Measurements from ENCODE around the gene DUSP28.
A peak's percentile ranks its signal among the peaks of the same experiment; 100 is the strongest.

Gene DUSP28

GRCh38 chr2:240561325-240561971, 1.3 kb downstream of the DUSP28 start:
- DNase-seq = no peak

- DNase-seq = peak in 1 of 2 experiments; percentile 2
Measured at GRCh38 chr2:240563231-240563630, 3.1 kb downstream of the DUSP28 start.

GRCh38 chr2:240563951-240564560, 3.9 kb downstream of the DUSP28 start:
- DNase-seq = no peak

- DNase-seq = peak; percentile 54 to 60
Measured at GRCh38 chr2:240564561-240565332, 4.6 kb downstream of the DUSP28 start.

GRCh38 chr2:240565333-240566202, 5.4 kb downstream of the DUSP28 start:
- DNase-seq = peak; percentile 89 to 92

GRCh38 chr2:240566203-240567136, 6.3 kb downstream of the DUSP28 start:
- peak; percentile 97 to 98 for DNase-seq

GRCh38 chr2:240567137-240567871, 7.1 kb downstream of the DUSP28 start:
- peak; percentile 37 to 48 for DNase-seq

- peak; percentile 46 to 55 for DNase-seq
Measured at GRCh38 chr2:240567872-240568677, 7.9 kb downstream of the DUSP28 start, which contains the start of gene RNPEPL1. Gene RNPEPL1 (plus strand): TSS chr2:240568484. CDS start chr2:240568587, 103 bp downstream.

- peak in 1 of 2 experiments; percentile 40 for DNase-seq
Measured at GRCh38 chr2:240568678-240569522, 8.7 kb downstream of the DUSP28 start.

- no peak for DNase-seq
Measured at GRCh38 chr2:240569523-240569997, 9.4 kb downstream of the DUSP28 start.

GRCh38 chr2:240569998-240570530, 9.9 kb downstream of the DUSP28 start:
- no peak for DNase-seq

GRCh38 chr2:240570531-240571313, 10.6 kb downstream of the DUSP28 start:
- no peak for DNase-seq

- DNase-seq = no peak
Measured at GRCh38 chr2:240571314-240571973, 11.3 kb downstream of the DUSP28 start.

GRCh38 chr2:240572141-240573031, 12.2 kb downstream of the DUSP28 start:
- no peak for DNase-seq

GRCh38 chr2:240573071-240573515, 12.9 kb downstream of the DUSP28 start:
- DNase-seq = no peak

All from activated CD4-positive, alpha-beta T cell treated with anti-CD3 and anti-CD28 coated beads, Interleukin-2, amount 50 U/mL, for 48 hours (primary cell).